ENCODE data around the gene ITPK1. TPM values are rescaled to one million over a fixed set of nuclear protein-coding genes. Genes with fewer than 3 reads are reported as not detected.

The ITPK1 gene
- polyA plus RNA-seq, 1 of the 3 experiments (the other 2 are of a cell fraction), result 23.2 TPM

DNA sequence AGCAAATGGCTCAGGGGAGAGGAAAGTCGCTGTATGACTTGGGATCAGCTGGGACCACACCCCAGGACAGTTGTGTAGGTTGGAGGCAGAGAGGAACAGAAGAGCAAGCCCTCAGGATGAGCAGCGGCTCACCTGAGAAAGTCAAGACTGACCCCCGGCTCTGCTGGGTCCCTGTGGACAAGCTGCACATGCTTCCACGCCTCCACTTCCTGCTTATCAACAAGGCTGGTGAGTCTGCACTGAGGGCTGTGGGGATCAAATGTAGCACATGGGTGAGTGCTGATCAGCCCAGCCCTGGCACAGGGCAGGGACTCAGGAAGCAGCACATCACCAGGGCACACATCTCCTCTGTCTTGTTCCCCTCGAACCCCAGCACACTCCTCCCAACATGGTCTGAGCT, 100.7 kb downstream of the ITPK1 start:
- Histone ChIP-seq H3K27ac (ENCODE audit: low read depth in 2 of 2, low read length in 1 of 2) (peak overlapping the region in 1 of 2 experiments; percentile 98; a peak in 1 of 4 replicates), H3K36me3 (replicated peaks in 1 of 2; ENCODE audit: control insufficient read depth in 1 of 2, insufficient read depth in 2 of 2, low read length in 1 of 2) (no peaks in the 10 kb centered on the region), H2AFZ (ENCODE audit: low read depth) (no peak overlapping the region), H3K27me3 (ENCODE audit: insufficient read depth) (no peaks in the 10 kb centered on the region), H3K4me3 (ENCODE audit: low read depth in 2 of 2, low read length in 1 of 2) (no peak overlapping the region), H3K9ac (no peak overlapping the region), H3K9me3 (no peaks in the 10 kb centered on the region), H3K79me2 (ENCODE audit: insufficient read depth) (no peaks in the 10 kb centered on the region), H3K4me1 (ENCODE audit: control insufficient read depth in 1 of 2, insufficient read depth in 2 of 2, low read depth in 1 of 2, low read length in 1 of 2) (peaks cover 0 to 95% of the 10 kb centered on the region in 2 experiments; a peak in 2 of 4 replicates), H3K9me2 (no peaks in the 10 kb centered on the region), H4K20me1 (ENCODE audit: insufficient read depth) (no peaks in the 10 kb centered on the region), H3K4me2 (no peak overlapping the region), H3F3A (replicated peaks; ENCODE audit: insufficient read depth) (no peaks in the 10 kb centered on the region)
- no peak for DNase-seq
- 85% methylated on average over 5 of the region's 5 CpGs for WGBS (ENCODE audit: low lambda C conversion rate)
- TF ChIP-seq GATA2 (CRISPR knock-in tag; IDR thresholded peaks at IDR 0.05), result no peak
- no peak for TF ChIP-seq TEAD4 (IDR thresholded peaks at IDR 0.05; ENCODE audit: borderline replicate concordance, insufficient read depth)
- TF ChIP-seq MEF2A (IDR thresholded peaks at IDR 0.05; ENCODE audit: borderline replicate concordance, low read depth), result no peak
- no peak for TF ChIP-seq MXI1 (IDR thresholded peaks at IDR 0.05; ENCODE audit: low read depth, low read length)
- no peak for TF ChIP-seq GABPA (IDR thresholded peaks at IDR 0.05; ENCODE audit: low read depth)
- TF ChIP-seq JUND (IDR thresholded peaks at IDR 0.05), result no peak
- TF ChIP-seq USF2 (IDR thresholded peaks at IDR 0.05; ENCODE audit: borderline replicate concordance, low read depth, low read length), result no peak
- TF ChIP-seq, protein P1, sequence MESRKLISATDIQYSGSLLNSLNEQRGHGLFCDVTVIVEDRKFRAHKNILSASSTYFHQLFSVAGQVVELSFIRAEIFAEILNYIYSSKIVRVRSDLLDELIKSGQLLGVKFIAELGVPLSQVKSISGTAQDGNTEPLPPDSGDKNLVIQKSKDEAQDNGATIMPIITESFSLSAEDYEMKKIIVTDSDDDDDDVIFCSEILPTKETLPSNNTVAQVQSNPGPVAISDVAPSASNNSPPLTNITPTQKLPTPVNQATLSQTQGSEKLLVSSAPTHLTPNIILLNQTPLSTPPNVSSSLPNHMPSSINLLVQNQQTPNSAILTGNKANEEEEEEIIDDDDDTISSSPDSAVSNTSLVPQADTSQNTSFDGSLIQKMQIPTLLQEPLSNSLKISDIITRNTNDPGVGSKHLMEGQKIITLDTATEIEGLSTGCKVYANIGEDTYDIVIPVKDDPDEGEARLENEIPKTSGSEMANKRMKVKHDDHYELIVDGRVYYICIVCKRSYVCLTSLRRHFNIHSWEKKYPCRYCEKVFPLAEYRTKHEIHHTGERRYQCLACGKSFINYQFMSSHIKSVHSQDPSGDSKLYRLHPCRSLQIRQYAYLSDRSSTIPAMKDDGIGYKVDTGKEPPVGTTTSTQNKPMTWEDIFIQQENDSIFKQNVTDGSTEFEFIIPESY (IDR thresholded peaks at IDR 0.05; ENCODE audit: borderline replicate concordance, low read depth), result no peak
- TF ChIP-seq CHD2 (IDR thresholded peaks at IDR 0.05; ENCODE audit: low read length, partially characterized antibody), result no peak
- TF ChIP-seq, protein P2, sequence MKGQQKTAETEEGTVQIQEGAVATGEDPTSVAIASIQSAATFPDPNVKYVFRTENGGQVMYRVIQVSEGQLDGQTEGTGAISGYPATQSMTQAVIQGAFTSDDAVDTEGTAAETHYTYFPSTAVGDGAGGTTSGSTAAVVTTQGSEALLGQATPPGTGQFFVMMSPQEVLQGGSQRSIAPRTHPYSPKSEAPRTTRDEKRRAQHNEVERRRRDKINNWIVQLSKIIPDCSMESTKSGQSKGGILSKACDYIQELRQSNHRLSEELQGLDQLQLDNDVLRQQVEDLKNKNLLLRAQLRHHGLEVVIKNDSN (IDR thresholded peaks at IDR 0.05; ENCODE audit: borderline replicate concordance, low read depth), result no peak
- CTCF ChIA-PET, result interaction anchor here (0.7 to 1.4 kb wide), 3 partner anchors 63 to 98 kb away, joined by 3 to 8 read pairs (median 3); no protein-coding TSS in a partner anchor
- POLR2A ChIA-PET, result interaction anchor here (0.8 kb wide), 1 partner anchor 28 kb away, joined by 3 read pairs; no protein-coding TSS in a partner anchor

- no peaks in the 10 kb centered on the region for H3F3A ChIP-seq (replicated peaks; ENCODE audit: insufficient read depth)
- H3K27me3 ChIP-seq (ENCODE audit: insufficient read depth), result no peaks in the 10 kb centered on the region
- WGBS (ENCODE audit: low lambda C conversion rate), result 95% methylated on average over 15 of the region's 20 CpGs
- no peak overlapping the region for H3K4me2 ChIP-seq
- H3K79me2 ChIP-seq (ENCODE audit: insufficient read depth), result no peaks in the 10 kb centered on the region
- peaks cover 0 to 95% of the 10 kb centered on the region in 2 experiments; a peak in 2 of 4 replicates for H3K4me1 ChIP-seq (ENCODE audit: control insufficient read depth in 1 of 2, insufficient read depth in 2 of 2, low read depth in 1 of 2, low read length in 1 of 2)
- H3K4me3 ChIP-seq (ENCODE audit: low read depth in 2 of 2, low read length in 1 of 2), result no peak overlapping the region
- TF ChIP-seq GATA2 (CRISPR knock-in tag; IDR thresholded peaks at IDR 0.05), result no peak
- POLR2A ChIA-PET, result interaction anchor here (0.8 kb wide), 1 partner anchor 28 kb away, joined by 3 read pairs; no protein-coding TSS in a partner anchor
- H3K9me3 ChIP-seq, result no peaks in the 10 kb centered on the region
- H3K9ac ChIP-seq, result no peak overlapping the region
- DNase-seq, result no peak
- H4K20me1 ChIP-seq (ENCODE audit: insufficient read depth), result no peaks in the 10 kb centered on the region
- CTCF ChIA-PET, result interaction anchor here (0.6 to 2.0 kb wide), 5 partner anchors 9 to 134 kb away, joined by 3 to 8 read pairs (median 4); no protein-coding TSS in a partner anchor
- H2AFZ ChIP-seq (ENCODE audit: low read depth), result no peak overlapping the region
- no peaks in the 10 kb centered on the region for H3K9me2 ChIP-seq
- no peaks in the 10 kb centered on the region for H3K36me3 ChIP-seq (replicated peaks in 1 of 2; ENCODE audit: control insufficient read depth in 1 of 2, insufficient read depth in 2 of 2, low read length in 1 of 2)
- peak overlapping the region in 1 of 2 experiments; percentile 98; a peak in 1 of 4 replicates for H3K27ac ChIP-seq (ENCODE audit: low read depth in 2 of 2, low read length in 1 of 2)
Measured at GRCh38 chr14:93014058-93015023, 101.4 kb downstream of the ITPK1 start.

Data from SK-N-SH (cell line).